GM23338 (cell line): ENCODE results near the gene HEMK1. TPM values are rescaled to one million over a fixed set of nuclear protein-coding genes. Genes with fewer than 3 reads are reported as not detected.

Experiments
- ATAC-seq: fragments of 200-7000 bp; cut with Tn5 transposase; 3 replicates; pipeline ENCODE4 v1.9.1; 2020
- DNase-seq: peaks from one replicate; pipeline ENCODE4 v3.0.0-alpha.2; 2015; ENCODE audit warnings: low spot score
- H2AFZ ChIP-seq: fragments of 200-600 bp; sonication (generic); 2 replicates; pipeline ENCODE4 v1.8.0; 2016; ENCODE audit warnings: antibody characterized with exemption, mild to moderate bottlenecking, moderate library complexity
- H3F3A ChIP-seq: fragments of 200-600 bp; sonication (generic); replicated peaks from 2 replicates; pipeline ENCODE4 v1.8.0; 2017; ENCODE audit warnings: antibody characterized with exemption, mixed run types, low read depth
- H3K27ac ChIP-seq: fragments of 200-600 bp; sonication (generic); 2 replicates; pipeline ENCODE4 v1.6.1; 2016; ENCODE audit warnings: low read depth
- H3K27me3 ChIP-seq: fragments of 200-600 bp; sonication (generic); 2 replicates; pipeline ENCODE4 v1.8.0; 2016; ENCODE audit warnings: mild to moderate bottlenecking, mixed run types, moderate library complexity; ENCODE audit not compliant: insufficient read depth
- H3K36me3 ChIP-seq: fragments of 200-600 bp; sonication (generic); 2 replicates; pipeline ENCODE4 v1.8.0; 2016; ENCODE audit warnings: mild to moderate bottlenecking; ENCODE audit not compliant: insufficient read depth
- H3K4me1 ChIP-seq: fragments of 200-600 bp; sonication (generic); 2 replicates; pipeline ENCODE4 v1.8.0; 2016; ENCODE audit warnings: mild to moderate bottlenecking, moderate library complexity; ENCODE audit not compliant: insufficient read depth
- H3K4me2 ChIP-seq: fragments of 200-600 bp; sonication (generic); 2 replicates; pipeline ENCODE4 v1.7.1; 2017; ENCODE audit warnings: mixed run types
- H3K4me3 ChIP-seq: fragments of 200-600 bp; sonication (generic); 2 replicates; pipeline ENCODE4 v1.6.1; 2016; ENCODE audit warnings: mixed run types
- H3K79me2 ChIP-seq: fragments of 200-600 bp; sonication (generic); replicated peaks from 2 replicates; pipeline ENCODE4 v1.8.0; 2017; ENCODE audit warnings: mild to moderate bottlenecking; ENCODE audit not compliant: insufficient read depth
- H3K9me2 ChIP-seq: fragments of 200-600 bp; sonication (generic); 2 replicates; pipeline ENCODE4 v1.8.0; 2017; ENCODE audit not compliant: insufficient read depth
- H4K20me1 ChIP-seq: fragments of 200-600 bp; sonication (generic); replicated peaks from 2 replicates; pipeline ENCODE4 v1.8.0; 2017; ENCODE audit warnings: mild to moderate bottlenecking; ENCODE audit not compliant: insufficient read depth
- H3K27ac Mint-ChIP-seq: 2 replicates; pipeline ENCODE4 v1.8.0; 2020; ENCODE audit warnings: inconsistent platforms, mild to moderate bottlenecking, moderate library complexity, mixed read lengths
- H3K27me3 Mint-ChIP-seq: 3 replicates; pipeline ENCODE4 v1.8.0; 2022; ENCODE audit warnings: low read depth, mild to moderate bottlenecking, moderate library complexity, mixed read lengths, inconsistent platforms; ENCODE audit not compliant: insufficient read depth, poor library complexity
- H3K36me3 Mint-ChIP-seq: 3 replicates; pipeline ENCODE4 v1.8.0; 2021; ENCODE audit warnings: low read depth, mild to moderate bottlenecking, inconsistent platforms, moderate library complexity, mixed read lengths
- H3K4me1 Mint-ChIP-seq: 3 replicates; pipeline ENCODE4 v1.8.0; 2020; ENCODE audit warnings: mild to moderate bottlenecking, inconsistent platforms, mixed read lengths
- H3K4me3 Mint-ChIP-seq: 3 replicates; pipeline ENCODE4 v1.8.0; 2021; ENCODE audit warnings: moderate library complexity, mild to moderate bottlenecking, inconsistent platforms, mixed read lengths
- H3K9me3 Mint-ChIP-seq: 3 replicates; pipeline ENCODE4 v1.8.0; 2020; ENCODE audit warnings: moderate library complexity, mild to moderate bottlenecking, inconsistent platforms, mixed read lengths
- CREB1 ChIP-seq: fragments of 250-450 bp; sonication (Bioruptor Pico); IDR thresholded peaks from 2 replicates; pipeline ENCODE4 v1.5.0; 2020; ENCODE audit warnings: low read depth, mild to moderate bottlenecking, moderate library complexity
- CTCF ChIP-seq, 2 experiments: fragments of 200-600 bp in 1 of 2; sonication (generic) in 1 of 2; conservative IDR thresholded peaks; 2 replicates each; pipeline versions ENCODE4 v1.5.1 to v1.6.1; 2016 to 2017; ENCODE audit warnings: antibody characterized with exemption in 2 of 2, low read depth in 2 of 2, mild to moderate bottlenecking in 2 of 2, moderate library complexity in 1 of 2
- ETS1 ChIP-seq: IDR thresholded peaks from 2 replicates; pipeline ENCODE4 v1.6.1; 2016; ENCODE audit warnings: antibody characterized with exemption
- EZH2 ChIP-seq: fragments of 200-600 bp; sonication (generic); IDR thresholded peaks from one replicate; pipeline ENCODE4 v1.8.0; 2017; ENCODE audit warnings: antibody characterized with exemption, mild to moderate bottlenecking, low read depth; ENCODE audit not compliant: unreplicated experiment
- EZH2phosphoT487 ChIP-seq: fragments of 200-600 bp; sonication (generic); IDR thresholded peaks from one replicate; pipeline ENCODE4 v1.8.1; 2018; ENCODE audit warnings: antibody characterized with exemption; ENCODE audit not compliant: unreplicated experiment
- JUNB ChIP-seq: IDR thresholded peaks from one replicate; pipeline ENCODE4 v1.6.1; 2016; ENCODE audit warnings: antibody characterized with exemption; ENCODE audit not compliant: unreplicated experiment
- NANOG ChIP-seq: IDR thresholded peaks from 2 replicates; pipeline ENCODE4 v1.6.1; 2016; ENCODE audit warnings: antibody characterized with exemption, borderline replicate concordance
- POLR2AphosphoS5 ChIP-seq: IDR thresholded peaks from 2 replicates; pipeline ENCODE4 v1.6.1; 2016; ENCODE audit warnings: antibody characterized with exemption, low read depth
- REST ChIP-seq: IDR thresholded peaks from one replicate; pipeline ENCODE4 v1.6.1; 2018; ENCODE audit warnings: antibody characterized with exemption; ENCODE audit not compliant: unreplicated experiment
- STAT1 ChIP-seq: IDR thresholded peaks from one replicate; pipeline ENCODE4 v1.6.1; 2016; ENCODE audit warnings: antibody characterized with exemption; ENCODE audit not compliant: unreplicated experiment
- ZNF114 ChIP-seq: fragments of 250-450 bp; sonication (Bioruptor Pico); IDR thresholded peaks from 2 replicates; pipeline ENCODE4 v1.5.0; 2020; ENCODE audit warnings: mild to moderate bottlenecking, moderate library complexity
- ZNF331 ChIP-seq: fragments of 250-450 bp; sonication (Bioruptor Pico); IDR thresholded peaks from 2 replicates; pipeline ENCODE4 v1.5.0; 2020; ENCODE audit warnings: low read depth, mild to moderate bottlenecking, moderate library complexity
- ZNF462 ChIP-seq: fragments of 250-450 bp; sonication (Bioruptor Pico); IDR thresholded peaks from 2 replicates; pipeline ENCODE4 v1.5.0; 2020; ENCODE audit warnings: mild to moderate bottlenecking, moderate library complexity
- polyA plus RNA-seq: library from polyadenylated mRNA; unstranded; fragments of >200 nt; fragmentation: Nextera tagmentation; extraction: Ambion mirVana; gene quantifications from 2 replicates; pipeline ENCODE4 v1.2.1, GENCODE V29; 2016
- total RNA-seq: library from RNA; depleted of rRNA; stranded (reverse); fragments of >200 nt; shearing (Covaris generic); gene quantifications from 2 replicates; pipeline ENCODE4 v1.2.3, GENCODE V29; 2014

HEMK1 gene
- total and polyA plus RNA-seq, 2 experiments from 2014 or later: 5.6 to 10.1 TPM

DNA sequence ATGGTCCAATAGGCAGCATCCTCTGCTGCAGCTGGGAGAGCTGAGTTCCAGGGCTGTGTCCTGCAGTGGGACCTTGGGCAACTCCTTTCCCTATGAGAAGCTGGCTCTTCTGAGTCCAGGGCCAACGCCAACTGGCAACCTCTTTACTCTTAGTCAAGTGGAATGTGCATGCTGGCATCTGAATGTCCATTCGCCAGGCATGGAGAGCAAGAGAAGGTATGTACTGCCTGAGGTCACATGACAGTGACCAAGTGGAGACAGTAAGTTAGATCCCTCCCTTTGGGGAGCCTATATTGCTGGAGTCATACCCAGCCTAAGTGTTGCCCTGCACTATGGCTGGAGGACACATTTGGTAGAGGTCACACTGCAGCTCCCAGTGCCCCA, 12.1 kb downstream of the HEMK1 start:
- TF ChIP-seq EZH2: no peak
- TF ChIP-seq NANOG: no peak
- no peak for TF ChIP-seq CTCF (conservative IDR thresholded peaks at IDR 0.05; ENCODE audit: low read depth in 2 of 2)
- no peak for TF ChIP-seq POLR2AphosphoS5
- no peak for TF ChIP-seq CREB1 (CRISPR knock-in tag)
- TF ChIP-seq ZNF331 (CRISPR knock-in tag): no peak
- no peak for TF ChIP-seq EZH2phosphoT487
- no peak for TF ChIP-seq JUNB
- no peak for TF ChIP-seq REST
- TF ChIP-seq STAT1: no peak
- TF ChIP-seq ZNF462 (CRISPR knock-in tag): no peak
- no peak for TF ChIP-seq ZNF114 (CRISPR knock-in tag)
- TF ChIP-seq ETS1: no peak
- Histone ChIP-seq H3K27me3 (no peaks in the 10 kb centered on the region), H3K9me2 (no peaks in the 10 kb centered on the region), H3K4me2 (no peak overlapping the region), H3F3A (no peaks in the 10 kb centered on the region), H3K27ac (no peak overlapping the region), H3K36me3 (no peaks in the 10 kb centered on the region), H3K79me2 (no peaks in the 10 kb centered on the region), H3K4me1 (no peaks in the 10 kb centered on the region), H3K4me3 (no peak overlapping the region), H4K20me1 (no peaks in the 10 kb centered on the region), H2AFZ (no peak overlapping the region)
- no peak for DNase-seq
- Mint-ChIP-seq H3K27me3 (no peaks in the 10 kb centered on the region), H3K9me3 (no peaks in the 10 kb centered on the region), H3K36me3 (peaks cover 3% of the 10 kb centered on the region; the same call in 2 of the 3 replicates), H3K4me1 (peaks cover 6% of the 10 kb centered on the region), H3K4me3 (no peak overlapping the region), H3K27ac (no peak overlapping the region)
- ATAC-seq: no peak
